ENCODE results near the gene ZNF366. TPM values are rescaled to one million over a fixed set of nuclear protein-coding genes. Genes with fewer than 3 reads are reported as not detected.

Gene ZNF366
- total and polyA plus RNA-seq, 2 donors from 2014 or later = 0.22 to 8.1 TPM

DNA sequence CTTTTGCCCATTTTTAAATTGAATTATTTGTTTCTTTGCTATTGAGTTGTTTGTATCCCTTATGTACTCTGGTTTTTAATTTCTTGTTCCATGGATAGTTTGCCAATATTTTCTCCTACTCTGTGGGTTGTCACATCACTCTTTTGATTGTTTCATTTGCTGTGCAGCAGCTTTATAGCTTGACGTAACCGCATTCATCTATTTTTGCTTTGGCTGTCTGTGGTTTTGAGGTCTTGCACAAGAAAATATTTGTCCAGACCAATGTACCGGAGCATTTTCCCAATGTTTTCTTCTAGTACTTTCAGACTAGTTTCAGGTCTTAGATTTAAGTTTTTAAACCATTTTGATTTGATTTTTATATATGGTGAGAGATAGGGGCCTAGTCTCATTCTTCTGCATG lies 36.2 kb upstream of the ZNF366 start:
- Histone ChIP-seq H3K4me1 (ENCODE audit: control insufficient read depth in 2 of 3, insufficient read depth in 2 of 3, low read depth in 1 of 3, low read length in 3 of 3) (no peaks in the 10 kb centered on the region), H3K27ac (ENCODE audit: low read depth in 2 of 2, low read length in 2 of 2) (no peak overlapping the region), H3K9ac (ENCODE audit: low read length in 3 of 3) (no peak overlapping the region), H3K4me3 (ENCODE audit: low read length in 3 of 3) (no peak overlapping the region), H3K27me3 (ENCODE audit: control insufficient read depth, insufficient read depth, low read length) (no peaks in the 10 kb centered on the region), H3K9me3 (ENCODE audit: control insufficient read depth in 2 of 3, insufficient read depth in 1 of 3, low read length in 3 of 3) (no peaks in the 10 kb centered on the region), H3K36me3 (ENCODE audit: control insufficient read depth in 2 of 3, insufficient read depth in 3 of 3, low read length in 3 of 3) (no peaks in the 10 kb centered on the region)
- DNase-seq = no peak
- no peak for FAIRE-seq
- no peak for TF ChIP-seq CTCF (IDR thresholded peaks at IDR 0.05; ENCODE audit: borderline replicate concordance, extremely low read depth, insufficient read depth)
- intact Hi-C loops (cut with DNase I) = no loop called here

GRCh38 chr5:72542695-72543094 lies 35.5 kb upstream of the ZNF366 start:
- FAIRE-seq = no peak

DNA sequence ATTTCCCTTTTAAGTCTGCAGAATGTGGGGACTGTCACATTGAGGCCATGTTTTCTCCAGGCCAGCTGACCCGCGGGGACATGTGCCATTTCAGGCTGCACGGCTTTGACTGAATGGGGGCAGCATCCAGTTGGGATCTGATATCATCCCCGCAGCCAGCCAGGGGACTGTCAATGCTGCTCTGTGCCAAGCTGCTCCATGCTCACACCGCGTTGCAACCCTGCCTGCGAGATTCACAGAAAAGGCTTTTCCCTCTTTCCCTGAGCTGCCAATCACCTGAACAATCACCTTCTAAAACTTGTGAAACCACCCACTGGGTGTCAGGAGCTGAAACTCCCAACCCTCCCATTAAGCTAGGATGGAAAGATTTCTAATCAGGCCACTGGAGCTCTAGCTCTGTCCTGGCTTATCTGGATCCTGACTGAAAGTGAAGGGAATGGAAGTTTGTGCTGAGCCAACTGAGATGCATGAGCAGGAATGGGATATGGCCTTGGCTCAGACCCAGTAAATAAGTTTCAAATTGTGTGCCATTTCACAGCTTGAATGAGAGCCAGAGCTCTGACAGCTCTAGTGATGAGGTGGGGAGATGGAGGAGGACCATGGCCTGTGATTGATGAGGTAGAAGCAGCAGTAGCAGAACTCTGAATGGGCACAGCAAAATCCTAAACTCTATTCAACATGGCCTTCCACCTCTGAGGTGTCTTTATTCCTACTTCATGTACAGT lies 34.5 kb upstream of the ZNF366 start:
- intact Hi-C loops (cut with DNase I) = no loop called here
- TF ChIP-seq CTCF (IDR thresholded peaks at IDR 0.05; ENCODE audit: borderline replicate concordance, extremely low read depth, insufficient read depth) = no peak

More at GRCh38 chr5:72542695-72543094, 35.5 kb upstream of the ZNF366 start:
- H3K4me1 ChIP-seq (ENCODE audit: control insufficient read depth in 2 of 3, insufficient read depth in 2 of 3, low read depth in 1 of 3, low read length in 3 of 3) = no peaks in the 10 kb centered on the region
- no peak overlapping the region for H3K9ac ChIP-seq (ENCODE audit: low read length in 3 of 3)
- intact Hi-C loops (cut with DNase I) = no loop called here
- no peak overlapping the region for H3K4me3 ChIP-seq (ENCODE audit: low read length in 3 of 3)
- H3K27me3 ChIP-seq (ENCODE audit: control insufficient read depth, insufficient read depth, low read length) = no peaks in the 10 kb centered on the region
- TF ChIP-seq CTCF (IDR thresholded peaks at IDR 0.05; ENCODE audit: borderline replicate concordance, extremely low read depth, insufficient read depth) = no peak
- H3K36me3 ChIP-seq (ENCODE audit: control insufficient read depth in 2 of 3, insufficient read depth in 3 of 3, low read length in 3 of 3) = no peaks in the 10 kb centered on the region
- no peaks in the 10 kb centered on the region for H3K9me3 ChIP-seq (ENCODE audit: control insufficient read depth in 2 of 3, insufficient read depth in 1 of 3, low read length in 3 of 3)
- H3K27ac ChIP-seq (ENCODE audit: low read depth in 2 of 2, low read length in 2 of 2) = no peak overlapping the region
- DNase-seq = no peak

More for the DNA sequence above, 34.5 kb upstream of the ZNF366 start:
- peak in 1 of 5 donors; percentile 15 for DNase-seq
- FAIRE-seq = no peak
- Histone ChIP-seq H3K27me3 (ENCODE audit: control insufficient read depth, insufficient read depth, low read length) (no peaks in the 10 kb centered on the region), H3K36me3 (ENCODE audit: control insufficient read depth in 2 of 3, insufficient read depth in 3 of 3, low read length in 3 of 3) (no peaks in the 10 kb centered on the region), H3K27ac (ENCODE audit: low read depth in 2 of 2, low read length in 2 of 2) (no peak overlapping the region), H3K4me1 (ENCODE audit: control insufficient read depth in 2 of 3, insufficient read depth in 2 of 3, low read depth in 1 of 3, low read length in 3 of 3) (no peaks in the 10 kb centered on the region), H3K4me3 (ENCODE audit: low read length in 3 of 3) (no peak overlapping the region), H3K9me3 (ENCODE audit: control insufficient read depth in 2 of 3, insufficient read depth in 1 of 3, low read length in 3 of 3) (no peaks in the 10 kb centered on the region), H3K9ac (ENCODE audit: low read length in 3 of 3) (no peak overlapping the region)

Measured in kidney (tissue), 14 donors.